Epithelial cell of esophagus (primary cell): ENCODE measurements around the gene PIK3CG.

Experiments used
- DNase-seq: peaks from one replicate; pipeline ENCODE4 v3.0.0; 2010; ENCODE audit warnings: low read depth
- H3K4me3 ChIP-seq: 2 replicates; pipeline ENCODE4 v1.5.1; 2011; ENCODE audit warnings: mild to moderate bottlenecking, low read length, control low read depth
- CTCF ChIP-seq: IDR thresholded peaks from 2 replicates; pipeline ENCODE4 v1.5.1; 2011; ENCODE audit warnings: low read depth, mild to moderate bottlenecking, low read length, control low read depth, inconsistent platforms; ENCODE audit not compliant: insufficient read depth; ENCODE audit errors: missing control alignments

The PIK3CG gene

GRCh38 chr7:106858618-106859532, 6.2 kb upstream of the PIK3CG start:
- no peak for DNase-seq
- H3K4me3 ChIP-seq = no peak overlapping the region
- TF ChIP-seq CTCF = no peak

GRCh38 chr7:106862317-106863089, 2.6 kb upstream of the PIK3CG start:
- no peak overlapping the region for H3K4me3 ChIP-seq
- TF ChIP-seq CTCF = no peak
- no peak for DNase-seq

GRCh38 chr7:106863274-106863997, 1.6 kb upstream of the PIK3CG start:
- H3K4me3 ChIP-seq = no peak overlapping the region
- no peak for DNase-seq
- TF ChIP-seq CTCF = no peak

- DNase-seq = no peak
- no peak overlapping the region for H3K4me3 ChIP-seq
- no peak for TF ChIP-seq CTCF
Observed at GRCh38 chr7:106864298-106865081, 592 bp upstream of the PIK3CG start.

GRCh38 chr7:106866298-106867281, 1.5 kb downstream of the PIK3CG start:
- no peak for DNase-seq
- TF ChIP-seq CTCF = no peak
- no peak overlapping the region for H3K4me3 ChIP-seq
